Astrocyte (in vitro differentiated cells and primary cell): Measurements from ENCODE around the gene ZC3H12A. TPM values are rescaled to one million over a fixed set of nuclear protein-coding genes. Genes with fewer than 3 reads are reported as not detected.
"Not testable (repeated sequence)": the region's sequence is repeated elsewhere in the genome, so short reads cannot be mapped to it uniquely, and the experiment has no call there.

Source experiments
- DNase-seq: peaks from one replicate; pipeline ENCODE4 v3.0.0-alpha.2; 2010; ENCODE audit warnings: low read depth
- FAIRE-seq: peaks from 2 replicates; lab custom pipeline; 2011; peaks lifted over from hg19 to GRCh38; lab: Jason Lieb, UNC
- H2AFZ ChIP-seq: 2 replicates; pipeline ENCODE4 v1.6.0; 2012; ENCODE audit warnings: low read depth, low read length, inconsistent platforms
- H3K27ac ChIP-seq: 2 replicates; pipeline ENCODE4 v1.5.1; 2011; ENCODE audit warnings: low read depth, low read length, inconsistent platforms
- H3K27me3 ChIP-seq: 2 replicates; pipeline ENCODE4 v1.6.0; 2011; ENCODE audit warnings: low read length, inconsistent platforms; ENCODE audit not compliant: insufficient read depth
- H3K36me3 ChIP-seq: 2 replicates; pipeline ENCODE4 v1.5.1; 2011; ENCODE audit warnings: low read length, inconsistent platforms; ENCODE audit not compliant: insufficient read depth
- H3K4me1 ChIP-seq: 2 replicates; pipeline ENCODE4 v1.5.1; 2011; ENCODE audit warnings: low read length, inconsistent platforms; ENCODE audit not compliant: insufficient read depth
- H3K4me2 ChIP-seq: 2 replicates; pipeline ENCODE4 v1.6.0; 2012; ENCODE audit warnings: low read length, inconsistent platforms
- H3K4me3 ChIP-seq: 2 replicates; pipeline ENCODE4 v1.5.1; 2011; ENCODE audit warnings: low read depth, mild to moderate bottlenecking, low read length, inconsistent platforms; ENCODE audit not compliant: insufficient read depth
- H3K79me2 ChIP-seq: 2 replicates; pipeline ENCODE4 v1.6.0; 2012; ENCODE audit warnings: mild to moderate bottlenecking, low read length, inconsistent platforms; ENCODE audit not compliant: insufficient read depth
- H3K9ac ChIP-seq: 2 replicates; pipeline ENCODE4 v1.6.0; 2012; ENCODE audit warnings: mild to moderate bottlenecking, low read length, inconsistent platforms
- H3K9me3 ChIP-seq: 2 replicates; pipeline ENCODE4 v1.5.1; 2012; ENCODE audit warnings: low read depth, mild to moderate bottlenecking, low read length, inconsistent platforms; ENCODE audit not compliant: insufficient read depth
- H4K20me1 ChIP-seq: 2 replicates; pipeline ENCODE4 v1.6.0; 2012; ENCODE audit warnings: low read length, inconsistent platforms; ENCODE audit not compliant: insufficient read depth
- H3K27ac Mint-ChIP-seq: one replicate; pipeline ENCODE4 v1.8.0; 2021; ENCODE audit warnings: mild to moderate bottlenecking, mixed read lengths; ENCODE audit not compliant: unreplicated experiment
- H3K27me3 Mint-ChIP-seq: one replicate; pipeline ENCODE4 v1.8.0; 2021; ENCODE audit warnings: low read depth, mixed read lengths; ENCODE audit not compliant: unreplicated experiment
- H3K36me3 Mint-ChIP-seq: one replicate; pipeline ENCODE4 v1.8.0; 2021; ENCODE audit warnings: low read depth, mixed read lengths; ENCODE audit not compliant: unreplicated experiment
- H3K4me1 Mint-ChIP-seq: one replicate; pipeline ENCODE4 v1.8.0; 2021; ENCODE audit warnings: low read depth, mixed read lengths; ENCODE audit not compliant: unreplicated experiment
- H3K4me3 Mint-ChIP-seq: one replicate; pipeline ENCODE4 v1.8.0; 2021; ENCODE audit warnings: mild to moderate bottlenecking, moderate library complexity, mixed read lengths; ENCODE audit not compliant: unreplicated experiment
- H3K9me3 Mint-ChIP-seq: one replicate; pipeline ENCODE4 v1.8.0; 2021; ENCODE audit warnings: mild to moderate bottlenecking, mixed read lengths; ENCODE audit not compliant: unreplicated experiment
- CTCF ChIP-seq: IDR thresholded peaks from 2 replicates; pipeline ENCODE4 v1.5.1; 2011; ENCODE audit warnings: low read depth, mild to moderate bottlenecking, inconsistent platforms, low read length, moderate library complexity; ENCODE audit not compliant: insufficient read depth
- EZH2 ChIP-seq: IDR thresholded peaks from 2 replicates; pipeline ENCODE4 v1.6.1; 2012; ENCODE audit warnings: mild to moderate bottlenecking, low read length, inconsistent platforms; ENCODE audit not compliant: insufficient read depth
- total RNA-seq: library from RNA; stranded (reverse); gene quantifications from 2 replicates; pipeline ENCODE4 v1.2.1, GENCODE V29; 2021

ZC3H12A gene
- total RNA-seq, 1 donor from 2014 or later, result 12.1 TPM

- H2AFZ ChIP-seq, result no peak overlapping the region
- H3K27me3 ChIP-seq, result no peaks in the 10 kb centered on the region
- TF ChIP-seq EZH2 (no peak), CTCF (no peak)
- H3K27me3 Mint-ChIP-seq, result no peaks in the 10 kb centered on the region
- H3K36me3 Mint-ChIP-seq, result peaks cover 3% of the 10 kb centered on the region
- no peak overlapping the region for H3K27ac ChIP-seq
- DNase-seq, result no peak
- no peak overlapping the region for H3K4me2 ChIP-seq
- peaks cover 24% of the 10 kb centered on the region for H3K36me3 ChIP-seq
- no peak overlapping the region for H3K4me3 Mint-ChIP-seq
- H3K79me2 ChIP-seq, result peaks cover 27% of the 10 kb centered on the region
- no peaks in the 10 kb centered on the region for H3K9me3 Mint-ChIP-seq
- H3K27ac Mint-ChIP-seq, result no peak overlapping the region
- H3K9me3 ChIP-seq, result no peaks in the 10 kb centered on the region
- H3K4me1 ChIP-seq, result peaks cover 8% of the 10 kb centered on the region
- H3K4me3 ChIP-seq, result no peak overlapping the region
- H3K4me1 Mint-ChIP-seq, result no peaks in the 10 kb centered on the region
- FAIRE-seq, result no peak
- H4K20me1 ChIP-seq, result peaks cover 29% of the 10 kb centered on the region
- H3K9ac ChIP-seq, result no peak overlapping the region
Measured at GRCh38 chr1:37502104-37502503, 27.7 kb downstream of the ZC3H12A start.

GRCh38 chr1:37502791-37503190 is 28.4 kb downstream of the ZC3H12A start:
- H3K36me3 Mint-ChIP-seq, H3K4me3 Mint-ChIP-seq, FAIRE-seq, H3K27ac Mint-ChIP-seq, H3K9me3 ChIP-seq, H3K9me3 Mint-ChIP-seq, DNase-seq, H3K4me3 ChIP-seq, H3K4me1 ChIP-seq, H3K27me3 ChIP-seq, H3K9ac ChIP-seq, H3K4me1 Mint-ChIP-seq, H3K4me2 ChIP-seq, H3K27ac ChIP-seq, H3K27me3 Mint-ChIP-seq, H2AFZ ChIP-seq: not testable (repeated sequence)
- Histone ChIP-seq H3K36me3 (peaks cover 24% of the 10 kb centered on the region), H4K20me1 (peaks cover 28% of the 10 kb centered on the region), H3K79me2 (peaks cover 29% of the 10 kb centered on the region)

- H3K36me3 ChIP-seq, result peaks cover 34% of the 10 kb centered on the region
- no peak overlapping the region for H3K4me2 ChIP-seq
- Mint-ChIP-seq H3K9me3 (no peaks in the 10 kb centered on the region), H3K27ac (no peak overlapping the region), H3K27me3 (no peaks in the 10 kb centered on the region), H3K36me3 (peaks cover 4% of the 10 kb centered on the region), H3K4me1 (peaks cover 3% of the 10 kb centered on the region), H3K4me3 (no peak overlapping the region)
- peaks cover 25% of the 10 kb centered on the region for H4K20me1 ChIP-seq
- no peaks in the 10 kb centered on the region for H3K27me3 ChIP-seq
- peaks cover 33% of the 10 kb centered on the region for H3K79me2 ChIP-seq
- TF ChIP-seq EZH2 (no peak), CTCF (no peak)
- H3K9me3 ChIP-seq, result no peaks in the 10 kb centered on the region
- H3K4me1 ChIP-seq, result no peaks in the 10 kb centered on the region
- DNase-seq, result no peak
- no peak overlapping the region for H3K9ac ChIP-seq
- no peak overlapping the region for H2AFZ ChIP-seq
- FAIRE-seq, result no peak
- H3K4me3 ChIP-seq, result no peak overlapping the region
- H3K27ac ChIP-seq, result no peak overlapping the region
Measured at GRCh38 chr1:37506740-37507139, 32.4 kb downstream of the ZC3H12A start.
